Right atrium auricular region (tissue), 2 donors: ENCODE data around the gene PIGZ. TPM values are rescaled to one million over a fixed set of nuclear protein-coding genes. Genes with fewer than 3 reads are reported as not detected.

ENCODE experiments used
- DNase-seq: peaks from one replicate; pipeline ENCODE4 v3.0.0-alpha.2; 2019; ENCODE audit warnings: low spot score
- H3K27ac ChIP-seq, 2 donors: fragments of 200-600 bp; sonication (generic); 1 replicate in 1 of 2; 2 replicates in 1 of 2; pipeline ENCODE4 v1.5.1; 2016 to 2019
- H3K27me3 ChIP-seq, 2 donors: fragments of 200-600 bp; sonication (generic); one replicate each; pipeline versions ENCODE4 v1.5.1 to v1.6.0; 2017 to 2019
- H3K36me3 ChIP-seq: fragments of 200-600 bp; sonication (generic); one replicate; pipeline ENCODE4 v1.5.1; 2016
- H3K4me1 ChIP-seq, 2 donors: fragments of 200-600 bp; sonication (generic); one replicate each; pipeline versions ENCODE4 v1.5.1 to v1.6.0; 2017 to 2019
- H3K4me3 ChIP-seq, 2 donors: fragments of 200-600 bp; sonication (generic); 1 replicate in 1 of 2; 2 replicates in 1 of 2; pipeline ENCODE4 v1.5.1; 2017 to 2019; ENCODE audit warnings: mild to moderate bottlenecking in 1 of 2, moderate library complexity in 1 of 2
- H3K9me3 ChIP-seq, 2 donors: fragments of 200-600 bp; sonication (generic); one replicate each; pipeline ENCODE4 v1.5.1; 2019
- CTCF ChIP-seq, 2 donors: fragments of 200-600 bp; sonication (generic); IDR thresholded peaks; one replicate each; pipeline ENCODE4 v1.5.1; 2019; ENCODE audit warnings: antibody characterized with exemption in 2 of 2
- total RNA-seq, 2 donors: library from RNA; depleted of rRNA; stranded (reverse); fragments of >200 nt; gene quantifications; one replicate each; pipeline ENCODE4 v1.1.0, GENCODE V29; 2016

The PIGZ gene
- total RNA-seq: 1 to 10 TPM; 5.4 to 7.0 TPM

- H3K9me3 ChIP-seq: no peaks in the 10 kb centered on the region
- H3K36me3 ChIP-seq: no peaks in the 10 kb centered on the region
- no peak for TF ChIP-seq CTCF (IDR thresholded peaks at IDR 0.05)
- no peaks in the 10 kb centered on the region for H3K27me3 ChIP-seq
- H3K4me3 ChIP-seq: peak within 1 kb of the TSS; percentile 62 to 87
- peaks cover 0 to 14% of the 10 kb centered on the region in 2 donors for H3K4me1 ChIP-seq
- no peak for DNase-seq
- peak within 1 kb of the TSS; percentile 68 to 82 for H3K27ac ChIP-seq
Measured at GRCh38 chr3:196968233-196969133, at the start of gene PIGZ. TSS of gene PIGZ (minus strand) at chr3:196968833. CDS start at chr3:196952031, 16,802 bp downstream.

GRCh38 chr3:197017003-197017402 lies 48.4 kb upstream of the PIGZ start:
- TF ChIP-seq CTCF (IDR thresholded peaks at IDR 0.05): no peak
- DNase-seq: no peak
- no peaks in the 10 kb centered on the region for H3K9me3 ChIP-seq
- no peaks in the 10 kb centered on the region for H3K4me1 ChIP-seq
- no peaks in the 10 kb centered on the region for H3K36me3 ChIP-seq
- no peak overlapping the region for H3K27ac ChIP-seq
- H3K4me3 ChIP-seq: no peak overlapping the region
- H3K27me3 ChIP-seq: no peaks in the 10 kb centered on the region

- Histone ChIP-seq H3K36me3 (no peaks in the 10 kb centered on the region), H3K4me3 (no peak overlapping the region), H3K27ac (no peak overlapping the region), H3K4me1 (no peaks in the 10 kb centered on the region), H3K9me3 (no peaks in the 10 kb centered on the region), H3K27me3 (no peaks in the 10 kb centered on the region)
- no peak for DNase-seq
- TF ChIP-seq CTCF (IDR thresholded peaks at IDR 0.05): no peak
Measured at GRCh38 chr3:197015790-197016736, 47.4 kb upstream of the PIGZ start.

- no peak overlapping the region for H3K4me3 ChIP-seq
- DNase-seq: no peak
- no peaks in the 10 kb centered on the region for H3K4me1 ChIP-seq
- H3K27ac ChIP-seq: no peak overlapping the region
- H3K27me3 ChIP-seq: no peaks in the 10 kb centered on the region
- no peak for TF ChIP-seq CTCF (IDR thresholded peaks at IDR 0.05)
- no peaks in the 10 kb centered on the region for H3K36me3 ChIP-seq
- no peaks in the 10 kb centered on the region for H3K9me3 ChIP-seq
Measured at GRCh38 chr3:197014942-197015575, 46.4 kb upstream of the PIGZ start.

- Histone ChIP-seq H3K36me3 (no peaks in the 10 kb centered on the region), H3K4me3 (no peak overlapping the region), H3K9me3 (no peaks in the 10 kb centered on the region), H3K27ac (no peak overlapping the region), H3K27me3 (no peaks in the 10 kb centered on the region), H3K4me1 (no peaks in the 10 kb centered on the region)
- TF ChIP-seq CTCF (IDR thresholded peaks at IDR 0.05): no peak
- no peak for DNase-seq
Measured at GRCh38 chr3:197014024-197014423, 45.4 kb upstream of the PIGZ start.
